SU-DHL-6 (cell line): Measurements from ENCODE around the gene DUSP3.

Experiments used
- EZH2phosphoT487 ChIP-seq: fragments of 200-600 bp; sonication (generic), shearing (Covaris generic); conservative IDR thresholded peaks from 2 replicates; pipeline ENCODE4 v1.6.1; 2018; ENCODE audit warnings: mild to moderate bottlenecking, antibody characterized with exemption, low read length, moderate library complexity, mixed read lengths
- TF ChIP-seq, protein P1 (sequence below): fragments of 200-600 bp; sonication (generic); IDR thresholded peaks from one replicate; pipeline ENCODE4 v1.5.1; 2017; ENCODE audit warnings: antibody characterized with exemption, mild to moderate bottlenecking, low read length, moderate library complexity; ENCODE audit not compliant: insufficient read depth, poor library complexity, severe bottlenecking

DNA sequence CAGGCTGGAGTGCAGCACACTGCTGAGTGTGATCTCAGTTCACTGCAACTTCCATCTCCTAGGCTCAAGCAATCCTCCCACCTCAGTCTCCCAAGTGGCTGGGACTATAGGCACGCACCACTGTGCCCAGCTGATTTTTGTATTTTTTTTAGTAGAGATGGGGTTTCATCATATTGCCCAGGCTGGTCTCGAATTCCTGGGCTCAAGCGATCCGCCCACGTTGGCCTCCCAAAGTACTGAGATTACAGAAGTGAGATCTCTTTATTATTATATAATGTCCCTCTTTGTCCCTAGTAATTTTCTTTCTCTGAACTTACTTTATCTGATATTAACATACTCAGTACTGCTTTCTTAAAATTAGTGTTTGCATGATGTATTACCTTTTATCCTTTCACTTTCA lies 9.8 kb upstream of the DUSP3 start:
- TF ChIP-seq, protein P1, sequence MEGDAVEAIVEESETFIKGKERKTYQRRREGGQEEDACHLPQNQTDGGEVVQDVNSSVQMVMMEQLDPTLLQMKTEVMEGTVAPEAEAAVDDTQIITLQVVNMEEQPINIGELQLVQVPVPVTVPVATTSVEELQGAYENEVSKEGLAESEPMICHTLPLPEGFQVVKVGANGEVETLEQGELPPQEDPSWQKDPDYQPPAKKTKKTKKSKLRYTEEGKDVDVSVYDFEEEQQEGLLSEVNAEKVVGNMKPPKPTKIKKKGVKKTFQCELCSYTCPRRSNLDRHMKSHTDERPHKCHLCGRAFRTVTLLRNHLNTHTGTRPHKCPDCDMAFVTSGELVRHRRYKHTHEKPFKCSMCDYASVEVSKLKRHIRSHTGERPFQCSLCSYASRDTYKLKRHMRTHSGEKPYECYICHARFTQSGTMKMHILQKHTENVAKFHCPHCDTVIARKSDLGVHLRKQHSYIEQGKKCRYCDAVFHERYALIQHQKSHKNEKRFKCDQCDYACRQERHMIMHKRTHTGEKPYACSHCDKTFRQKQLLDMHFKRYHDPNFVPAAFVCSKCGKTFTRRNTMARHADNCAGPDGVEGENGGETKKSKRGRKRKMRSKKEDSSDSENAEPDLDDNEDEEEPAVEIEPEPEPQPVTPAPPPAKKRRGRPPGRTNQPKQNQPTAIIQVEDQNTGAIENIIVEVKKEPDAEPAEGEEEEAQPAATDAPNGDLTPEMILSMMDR, result no peak
- no peak for TF ChIP-seq EZH2phosphoT487
